ENCODE measurements around the gene ADAM33.

Gene ADAM33

GRCh38 chr20:3659492-3660261, 22.1 kb downstream of the ADAM33 start:
- TF ChIP-seq ZFX (IDR thresholded peaks at IDR 0.05; ENCODE audit: borderline replicate concordance), result no peak
- TF ChIP-seq CTCF (IDR thresholded peaks at IDR 0.05), result no peak
- no peak overlapping the region for H3K27ac ChIP-seq

- TF ChIP-seq ZFX (IDR thresholded peaks at IDR 0.05; ENCODE audit: borderline replicate concordance), result no peak
- no peak for TF ChIP-seq CTCF (IDR thresholded peaks at IDR 0.05)
- H3K27ac ChIP-seq, result no peak overlapping the region
Measured at GRCh38 chr20:3658716-3659491, 22.9 kb downstream of the ADAM33 start.

- H3K27ac ChIP-seq, result no peak overlapping the region
- TF ChIP-seq ZFX (IDR thresholded peaks at IDR 0.05; ENCODE audit: borderline replicate concordance) (no peak), CTCF (IDR thresholded peaks at IDR 0.05) (no peak)
Measured at GRCh38 chr20:3658019-3658715, 23.6 kb downstream of the ADAM33 start.

GRCh38 chr20:3655131-3655405, 26.7 kb downstream of the ADAM33 start:
- no peak for TF ChIP-seq CTCF (IDR thresholded peaks at IDR 0.05)
- TF ChIP-seq ZFX (IDR thresholded peaks at IDR 0.05; ENCODE audit: borderline replicate concordance), result no peak

GRCh38 chr20:3654326-3655130, 27.3 kb downstream of the ADAM33 start:
- no peak for TF ChIP-seq CTCF (IDR thresholded peaks at IDR 0.05)
- TF ChIP-seq ZFX (IDR thresholded peaks at IDR 0.05; ENCODE audit: borderline replicate concordance), result no peak
- H3K27ac ChIP-seq, result no peak overlapping the region

More at GRCh38 chr20:3655131-3655405, 26.7 kb downstream of the ADAM33 start:
- H3K27ac ChIP-seq, result no peak overlapping the region

GRCh38 chr20:3653921-3654320, 27.9 kb downstream of the ADAM33 start:
- TF ChIP-seq CTCF (IDR thresholded peaks at IDR 0.05) (no peak), ZFX (IDR thresholded peaks at IDR 0.05; ENCODE audit: borderline replicate concordance) (no peak)
- H3K27ac ChIP-seq, result no peak overlapping the region
